SK-N-SH treated with all-trans-retinoic acid at 6 μM for 48 hours (cell line): ENCODE data around the gene TIAM2.

Experiments used
- ESRRG ChIP-seq: fragments of 250-450 bp; sonication (Bioruptor Pico); IDR thresholded peaks from 2 replicates; pipeline ENCODE4 v1.6.1; 2021; ENCODE audit warnings: mild to moderate bottlenecking
- OSR1 ChIP-seq: fragments of 250-450 bp; sonication (Bioruptor Pico); IDR thresholded peaks from 2 replicates; pipeline ENCODE4 v1.8.0; 2022; ENCODE audit warnings: moderate library complexity, mild to moderate bottlenecking, inconsistent platforms
- RARB ChIP-seq: fragments of 250-450 bp; sonication (Bioruptor Pico); IDR thresholded peaks from 2 replicates; pipeline ENCODE4 v1.8.0; 2021; ENCODE audit warnings: mild to moderate bottlenecking, moderate library complexity
- ZC3H10 ChIP-seq: fragments of 250-450 bp; sonication (Bioruptor Pico); IDR thresholded peaks from 2 replicates; pipeline ENCODE4 v1.5.1; 2021; ENCODE audit warnings: mild to moderate bottlenecking, moderate library complexity
- ZFP3 ChIP-seq: fragments of 250-450 bp; sonication (Bioruptor Pico); IDR thresholded peaks from 2 replicates; pipeline ENCODE4 v1.5.0; 2020; ENCODE audit warnings: mild to moderate bottlenecking, moderate library complexity
- ZFP30 ChIP-seq: fragments of 450-650 bp; formaldehyde crosslinking; IDR thresholded peaks from 2 replicates; pipeline ENCODE4 v1.5.0; 2022; ENCODE audit warnings: mild to moderate bottlenecking, moderate library complexity
- TF ChIP-seq, protein P1 (sequence below): fragments of 250-450 bp; sonication (Bioruptor Pico); IDR thresholded peaks from 2 replicates; pipeline ENCODE4 v1.5.1; 2020; ENCODE audit warnings: low read depth, mild to moderate bottlenecking, moderate library complexity
- TF ChIP-seq, protein P2 (sequence below): fragments of 250-450 bp; sonication (Bioruptor Pico); IDR thresholded peaks from 2 replicates; pipeline ENCODE4 v1.5.0; 2020; ENCODE audit warnings: mild to moderate bottlenecking, moderate library complexity

DNA sequence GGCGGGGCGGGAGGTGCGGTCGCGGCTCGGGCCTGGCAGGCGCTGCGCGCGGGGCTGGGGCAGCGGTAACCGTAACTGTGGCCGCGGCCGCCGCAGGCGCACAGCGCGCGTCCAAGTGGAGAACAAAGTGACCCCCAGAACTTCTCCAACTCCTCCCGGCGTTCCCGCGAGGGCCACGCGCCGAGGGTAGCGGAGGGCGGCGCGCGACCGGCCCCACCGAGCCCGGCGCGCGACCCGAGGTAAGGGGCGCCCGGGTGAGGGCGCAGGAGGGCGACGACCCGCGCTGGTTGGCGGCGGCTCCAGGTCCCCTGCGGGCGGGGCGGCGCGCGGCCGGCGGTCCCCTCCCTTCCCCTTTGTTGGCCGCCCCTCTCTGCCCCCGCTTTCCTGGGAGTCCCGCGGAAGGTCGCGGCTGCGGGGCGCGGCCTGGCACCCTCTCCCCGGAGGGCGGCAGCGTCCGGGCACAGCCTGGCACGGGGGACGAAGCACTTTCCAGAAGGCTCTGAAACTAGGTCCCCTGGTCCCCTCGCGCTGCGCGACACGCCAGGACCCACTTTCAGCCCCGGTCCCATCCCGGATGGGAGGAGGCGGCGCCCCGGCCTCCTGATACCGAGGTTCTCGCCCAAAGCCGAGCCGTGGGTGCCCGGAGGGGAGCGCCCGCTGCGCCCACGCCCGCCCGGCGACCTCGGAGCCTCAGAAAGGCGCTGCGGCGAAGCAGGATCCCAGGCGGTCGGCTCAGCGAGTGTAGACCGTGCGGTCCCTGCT is at the start of gene TIAM2:
- TF ChIP-seq ZFP3 (CRISPR knock-in tag), result no peak
- no peak for TF ChIP-seq ZFP30
- no peak for TF ChIP-seq OSR1 (CRISPR knock-in tag)
- no peak for TF ChIP-seq RARB (CRISPR knock-in tag)
- no peak for TF ChIP-seq ZC3H10 (CRISPR knock-in tag)
- no peak for TF ChIP-seq ESRRG (CRISPR knock-in tag)
- TF ChIP-seq, protein P1, sequence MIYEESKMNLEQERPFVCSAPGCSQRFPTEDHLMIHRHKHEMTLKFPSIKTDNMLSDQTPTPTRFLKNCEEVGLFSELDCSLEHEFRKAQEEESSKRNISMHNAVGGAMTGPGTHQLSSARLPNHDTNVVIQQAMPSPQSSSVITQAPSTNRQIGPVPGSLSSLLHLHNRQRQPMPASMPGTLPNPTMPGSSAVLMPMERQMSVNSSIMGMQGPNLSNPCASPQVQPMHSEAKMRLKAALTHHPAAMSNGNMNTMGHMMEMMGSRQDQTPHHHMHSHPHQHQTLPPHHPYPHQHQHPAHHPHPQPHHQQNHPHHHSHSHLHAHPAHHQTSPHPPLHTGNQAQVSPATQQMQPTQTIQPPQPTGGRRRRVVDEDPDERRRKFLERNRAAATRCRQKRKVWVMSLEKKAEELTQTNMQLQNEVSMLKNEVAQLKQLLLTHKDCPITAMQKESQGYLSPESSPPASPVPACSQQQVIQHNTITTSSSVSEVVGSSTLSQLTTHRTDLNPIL (CRISPR knock-in tag), result no peak
- TF ChIP-seq, protein P2, sequence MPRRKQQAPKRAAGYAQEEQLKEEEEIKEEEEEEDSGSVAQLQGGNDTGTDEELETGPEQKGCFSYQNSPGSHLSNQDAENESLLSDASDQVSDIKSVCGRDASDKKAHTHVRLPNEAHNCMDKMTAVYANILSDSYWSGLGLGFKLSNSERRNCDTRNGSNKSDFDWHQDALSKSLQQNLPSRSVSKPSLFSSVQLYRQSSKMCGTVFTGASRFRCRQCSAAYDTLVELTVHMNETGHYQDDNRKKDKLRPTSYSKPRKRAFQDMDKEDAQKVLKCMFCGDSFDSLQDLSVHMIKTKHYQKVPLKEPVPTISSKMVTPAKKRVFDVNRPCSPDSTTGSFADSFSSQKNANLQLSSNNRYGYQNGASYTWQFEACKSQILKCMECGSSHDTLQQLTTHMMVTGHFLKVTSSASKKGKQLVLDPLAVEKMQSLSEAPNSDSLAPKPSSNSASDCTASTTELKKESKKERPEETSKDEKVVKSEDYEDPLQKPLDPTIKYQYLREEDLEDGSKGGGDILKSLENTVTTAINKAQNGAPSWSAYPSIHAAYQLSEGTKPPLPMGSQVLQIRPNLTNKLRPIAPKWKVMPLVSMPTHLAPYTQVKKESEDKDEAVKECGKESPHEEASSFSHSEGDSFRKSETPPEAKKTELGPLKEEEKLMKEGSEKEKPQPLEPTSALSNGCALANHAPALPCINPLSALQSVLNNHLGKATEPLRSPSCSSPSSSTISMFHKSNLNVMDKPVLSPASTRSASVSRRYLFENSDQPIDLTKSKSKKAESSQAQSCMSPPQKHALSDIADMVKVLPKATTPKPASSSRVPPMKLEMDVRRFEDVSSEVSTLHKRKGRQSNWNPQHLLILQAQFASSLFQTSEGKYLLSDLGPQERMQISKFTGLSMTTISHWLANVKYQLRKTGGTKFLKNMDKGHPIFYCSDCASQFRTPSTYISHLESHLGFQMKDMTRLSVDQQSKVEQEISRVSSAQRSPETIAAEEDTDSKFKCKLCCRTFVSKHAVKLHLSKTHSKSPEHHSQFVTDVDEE (CRISPR knock-in tag), result no peak
